ENCODE data around the gene GNB1. TPM values are rescaled to one million over a fixed set of nuclear protein-coding genes. Genes with fewer than 3 reads are reported as not detected.
A peak's percentile ranks its signal among the peaks of the same experiment; 100 is the strongest.

GNB1 gene
- polyA plus RNA-seq, 3 donors: 41.9 to 357 (median 111) TPM

GRCh38 chr1:1846386-1846918, 44.4 kb downstream of the GNB1 start:
- no peak overlapping the region for H3K4me3 ChIP-seq (replicated peaks in 1 of 3; ENCODE audit: low read depth in 2 of 3, low read length in 3 of 3)
- H3K27me3 ChIP-seq (ENCODE audit: control insufficient read depth in 2 of 2, insufficient read depth in 2 of 2, low read length in 2 of 2): no peaks in the 10 kb centered on the region
- Mint-ChIP-seq H3K27me3 (ENCODE audit: low read depth in 3 of 3) (peaks cover 0 to 2% (median 0%) of the 10 kb centered on the region in 3 donors), H3K9me3 (no peaks in the 10 kb centered on the region), H3K4me1 (peaks cover 51% of the 10 kb centered on the region), H3K36me3 (peaks cover 11 to 35% of the 10 kb centered on the region in 2 donors), H3K4me3 (no peak overlapping the region), H3K27ac (peak overlapping the region in 6 of 7 donors; percentile 40 to 78 (median 56))
- intact Hi-C loops (cut with micrococcal nuclease): loop anchor here in 1 of 2 donors (10.0 kb wide), 1 partner anchor 48 kb away; the partner anchor contains the start of gene GNB1
- H3K4me1 ChIP-seq (ENCODE audit: control insufficient read depth in 1 of 2, insufficient read depth in 2 of 2, low read length in 2 of 2): peaks cover 22 to 27% of the 10 kb centered on the region in 2 donors
- no peak overlapping the region for H2AFZ ChIP-seq (ENCODE audit: insufficient read depth, low read depth, low read length, poor library complexity, severe bottlenecking)
- peak overlapping the region in 1 of 2 donors; percentile 53 for H3K27ac ChIP-seq (ENCODE audit: low read depth in 1 of 2, low read length in 2 of 2)
- no peak overlapping the region for H3K9ac ChIP-seq (ENCODE audit: insufficient read depth, low read length, poor library complexity, severe bottlenecking)
- no peak for TF ChIP-seq CTCF (IDR thresholded peaks at IDR 0.05)
- peaks cover 100% of the 10 kb centered on the region for H4K20me1 ChIP-seq (ENCODE audit: insufficient read depth, low read length)
- no peak for DNase-seq
- no peaks in the 10 kb centered on the region for H3K9me3 ChIP-seq (replicated peaks in 1 of 2; ENCODE audit: control insufficient read depth in 1 of 2, insufficient read depth in 1 of 2, low read length in 2 of 2)
- H3K79me2 ChIP-seq (ENCODE audit: insufficient read depth, low read length): peaks cover 100% of the 10 kb centered on the region
- H3K36me3 ChIP-seq (replicated peaks in 1 of 2; ENCODE audit: control insufficient read depth in 1 of 2, insufficient read depth in 2 of 2, low read length in 2 of 2): peaks cover 6 to 23% of the 10 kb centered on the region in 2 donors
- 100% methylated on average over 3 of the region's 5 CpGs for WGBS (ENCODE audit: insufficient coverage)
- H3K4me2 ChIP-seq (replicated peaks; ENCODE audit: extremely low read depth, low read length, poor library complexity, severe bottlenecking): no peak overlapping the region

GRCh38 chr1:1842360-1843146, 48.3 kb downstream of the GNB1 start:
- Histone ChIP-seq H3K4me1 (ENCODE audit: control insufficient read depth in 1 of 2, insufficient read depth in 2 of 2, low read length in 2 of 2) (peaks cover 24 to 29% of the 10 kb centered on the region in 2 donors), H3K9ac (ENCODE audit: insufficient read depth, low read length, poor library complexity, severe bottlenecking) (no peak overlapping the region), H4K20me1 (ENCODE audit: insufficient read depth, low read length) (peaks cover 100% of the 10 kb centered on the region)

More at GRCh38 chr1:1842360-1843146, 48.3 kb downstream of the GNB1 start:
- Histone ChIP-seq H3K79me2 (ENCODE audit: insufficient read depth, low read length) (peaks cover 100% of the 10 kb centered on the region), H2AFZ (ENCODE audit: insufficient read depth, low read depth, low read length, poor library complexity, severe bottlenecking) (no peak overlapping the region), H3K4me3 (replicated peaks in 1 of 3; ENCODE audit: low read depth in 2 of 3, low read length in 3 of 3) (no peak overlapping the region), H3K4me2 (replicated peaks; ENCODE audit: extremely low read depth, low read length, poor library complexity, severe bottlenecking) (no peak overlapping the region), H3K36me3 (replicated peaks in 1 of 2; ENCODE audit: control insufficient read depth in 1 of 2, insufficient read depth in 2 of 2, low read length in 2 of 2) (peaks cover 3 to 39% of the 10 kb centered on the region in 2 donors), H3K27ac (ENCODE audit: low read depth in 1 of 2, low read length in 2 of 2) (peak overlapping the region; percentile 33 to 74), H3K27me3 (ENCODE audit: control insufficient read depth in 2 of 2, insufficient read depth in 2 of 2, low read length in 2 of 2) (no peaks in the 10 kb centered on the region), H3K9me3 (replicated peaks in 1 of 2; ENCODE audit: control insufficient read depth in 1 of 2, insufficient read depth in 1 of 2, low read length in 2 of 2) (no peaks in the 10 kb centered on the region)
- Mint-ChIP-seq H3K4me1 (peaks cover 46% of the 10 kb centered on the region), H3K4me3 (no peak overlapping the region), H3K27me3 (ENCODE audit: low read depth in 3 of 3) (no peaks in the 10 kb centered on the region), H3K9me3 (no peaks in the 10 kb centered on the region), H3K36me3 (peaks cover 18 to 39% of the 10 kb centered on the region in 2 donors), H3K27ac (peak overlapping the region in 6 of 7 donors; percentile 68 to 91 (median 71))
- 83% methylated on average over 1 of the region's 11 CpGs for WGBS (ENCODE audit: insufficient coverage)
- TF ChIP-seq CTCF (IDR thresholded peaks at IDR 0.05): no peak
- intact Hi-C loops (cut with micrococcal nuclease): loop anchor here in 1 of 2 donors (10.0 kb wide), 1 partner anchor 52 kb away; the partner anchor contains the start of gene GNB1
- DNase-seq: no peak
